ENCODE measurements around the gene INTS6. TPM values are rescaled to one million over a fixed set of nuclear protein-coding genes. Genes with fewer than 3 reads are reported as not detected.

Gene INTS6
- polyA plus RNA-seq, 4 donors: 8.9 to 23.8 (median 12.3) TPM

- DNase-seq (peak; percentile 76 to 90), FAIRE-seq (no peak)
- Histone ChIP-seq H3K4me1 (ENCODE audit: control insufficient read depth in 3 of 3, insufficient read depth in 2 of 3, low read depth in 1 of 3, low read length in 2 of 3) (peaks cover 0 to 7% (median 0%) of the 10 kb centered on the region in 3 donors), H3K4me3 (ENCODE audit: low read depth in 1 of 3, low read length in 3 of 3) (peak overlapping the region; percentile 93 to 99 (median 94)), H3K9me3 (ENCODE audit: control insufficient read depth in 2 of 2, insufficient read depth in 1 of 2, low read depth in 1 of 2, low read length in 1 of 2) (peaks cover 0 to 13% of the 10 kb centered on the region in 2 donors), H3K27me3 (ENCODE audit: control insufficient read depth in 3 of 3, insufficient read depth in 3 of 3, low read length in 3 of 3) (no peaks in the 10 kb centered on the region), H3K36me3 (ENCODE audit: control insufficient read depth in 3 of 3, insufficient read depth in 2 of 3, low read depth in 1 of 3, low read length in 3 of 3) (peaks cover 0 to 17% (median 0%) of the 10 kb centered on the region in 3 donors), H3K27ac (ENCODE audit: low read depth in 1 of 3, low read length in 2 of 3) (peak overlapping the region; percentile 97 to 99 (median 98))
- 0 to 1% (median 1%) methylated on average over 52 to 92 of the region's 92 CpGs for WGBS, 3 donors
Observed at GRCh38 chr13:51451467-51452360, 1.1 kb downstream of the INTS6 start.

GRCh38 chr13:51451134-51451466 lies 1.7 kb downstream of the INTS6 start:
- Histone ChIP-seq H3K4me3 (ENCODE audit: low read depth in 1 of 3, low read length in 3 of 3) (peak overlapping the region; percentile 93 to 99 (median 94)), H3K27ac (ENCODE audit: low read depth in 1 of 3, low read length in 2 of 3) (peak overlapping the region; percentile 97 to 99 (median 98)), H3K4me1 (ENCODE audit: control insufficient read depth in 3 of 3, insufficient read depth in 2 of 3, low read depth in 1 of 3, low read length in 2 of 3) (peaks cover 0 to 7% (median 0%) of the 10 kb centered on the region in 3 donors), H3K36me3 (ENCODE audit: control insufficient read depth in 3 of 3, insufficient read depth in 2 of 3, low read depth in 1 of 3, low read length in 3 of 3) (peaks cover 0 to 11% (median 0%) of the 10 kb centered on the region in 3 donors), H3K27me3 (ENCODE audit: control insufficient read depth in 3 of 3, insufficient read depth in 3 of 3, low read length in 3 of 3) (no peaks in the 10 kb centered on the region), H3K9me3 (ENCODE audit: control insufficient read depth in 2 of 2, insufficient read depth in 1 of 2, low read depth in 1 of 2, low read length in 1 of 2) (peaks cover 0 to 8% of the 10 kb centered on the region in 2 donors)
- no peak for DNase-seq
- 0 to 2% (median 1%) methylated on average over 5 of the region's 5 CpGs for WGBS, 3 donors
- FAIRE-seq: no peak

GRCh38 chr13:51449018-51449417 lies 3.8 kb downstream of the INTS6 start:
- Histone ChIP-seq H3K4me1 (ENCODE audit: control insufficient read depth in 3 of 3, insufficient read depth in 2 of 3, low read depth in 1 of 3, low read length in 2 of 3) (peaks cover 0 to 4% (median 0%) of the 10 kb centered on the region in 3 donors), H3K9me3 (ENCODE audit: control insufficient read depth in 2 of 2, insufficient read depth in 1 of 2, low read depth in 1 of 2, low read length in 1 of 2) (no peaks in the 10 kb centered on the region), H3K4me3 (ENCODE audit: low read depth in 1 of 3, low read length in 3 of 3) (no peak overlapping the region), H3K27me3 (ENCODE audit: control insufficient read depth in 3 of 3, insufficient read depth in 3 of 3, low read length in 3 of 3) (no peaks in the 10 kb centered on the region), H3K27ac (ENCODE audit: low read depth in 1 of 3, low read length in 2 of 3) (no peak overlapping the region), H3K36me3 (ENCODE audit: control insufficient read depth in 3 of 3, insufficient read depth in 2 of 3, low read depth in 1 of 3, low read length in 3 of 3) (peaks cover 0 to 2% (median 0%) of the 10 kb centered on the region in 3 donors)
- 95 to 100% (median 97%) methylated on average over 1 of the region's 1 CpG for WGBS, 3 donors
- no peak for FAIRE-seq
- no peak for DNase-seq

GRCh38 chr13:51444922-51445321 lies 7.9 kb downstream of the INTS6 start:
- Histone ChIP-seq H3K4me3 (ENCODE audit: low read depth in 1 of 3, low read length in 3 of 3) (no peak overlapping the region), H3K4me1 (ENCODE audit: control insufficient read depth in 3 of 3, insufficient read depth in 2 of 3, low read depth in 1 of 3, low read length in 2 of 3) (no peaks in the 10 kb centered on the region), H3K36me3 (ENCODE audit: control insufficient read depth in 3 of 3, insufficient read depth in 2 of 3, low read depth in 1 of 3, low read length in 3 of 3) (peaks cover 0 to 7% (median 0%) of the 10 kb centered on the region in 3 donors), H3K9me3 (ENCODE audit: control insufficient read depth in 2 of 2, insufficient read depth in 1 of 2, low read depth in 1 of 2, low read length in 1 of 2) (no peaks in the 10 kb centered on the region), H3K27ac (ENCODE audit: low read depth in 1 of 3, low read length in 2 of 3) (no peak overlapping the region), H3K27me3 (ENCODE audit: control insufficient read depth in 3 of 3, insufficient read depth in 3 of 3, low read length in 3 of 3) (no peaks in the 10 kb centered on the region)
- WGBS, 3 donors: 60 to 83% (median 66%) methylated on average over 1 of the region's 1 CpG
- no peak for FAIRE-seq
- DNase-seq: no peak

GRCh38 chr13:51440381-51440780 lies 12.5 kb downstream of the INTS6 start:
- 97 to 98% (median 97%) methylated on average over 1 of the region's 1 CpG for WGBS, 3 donors
- H3K36me3 ChIP-seq (ENCODE audit: control insufficient read depth in 3 of 3, insufficient read depth in 2 of 3, low read depth in 1 of 3, low read length in 3 of 3): peaks cover 0 to 6% (median 0%) of the 10 kb centered on the region in 3 donors

GRCh38 chr13:51437550-51438127 lies 15.2 kb downstream of the INTS6 start:
- Histone ChIP-seq H3K9me3 (ENCODE audit: control insufficient read depth in 2 of 2, insufficient read depth in 1 of 2, low read depth in 1 of 2, low read length in 1 of 2) (no peaks in the 10 kb centered on the region), H3K4me3 (ENCODE audit: low read depth in 1 of 3, low read length in 3 of 3) (no peak overlapping the region), H3K27ac (ENCODE audit: low read depth in 1 of 3, low read length in 2 of 3) (no peak overlapping the region), H3K27me3 (ENCODE audit: control insufficient read depth in 3 of 3, insufficient read depth in 3 of 3, low read length in 3 of 3) (no peaks in the 10 kb centered on the region), H3K36me3 (ENCODE audit: control insufficient read depth in 3 of 3, insufficient read depth in 2 of 3, low read depth in 1 of 3, low read length in 3 of 3) (peaks cover 0 to 10% (median 0%) of the 10 kb centered on the region in 3 donors), H3K4me1 (ENCODE audit: control insufficient read depth in 3 of 3, insufficient read depth in 2 of 3, low read depth in 1 of 3, low read length in 2 of 3) (no peaks in the 10 kb centered on the region)
- no peak for DNase-seq
- no peak for FAIRE-seq
- WGBS, 3 donors: 85 to 89% (median 86%) methylated on average over 4 of the region's 4 CpGs

More at GRCh38 chr13:51440381-51440780, 12.5 kb downstream of the INTS6 start:
- H3K27me3 ChIP-seq (ENCODE audit: control insufficient read depth in 3 of 3, insufficient read depth in 3 of 3, low read length in 3 of 3): no peaks in the 10 kb centered on the region
- no peaks in the 10 kb centered on the region for H3K9me3 ChIP-seq (ENCODE audit: control insufficient read depth in 2 of 2, insufficient read depth in 1 of 2, low read depth in 1 of 2, low read length in 1 of 2)
- DNase-seq (no peak), FAIRE-seq (no peak)
- no peaks in the 10 kb centered on the region for H3K4me1 ChIP-seq (ENCODE audit: control insufficient read depth in 3 of 3, insufficient read depth in 2 of 3, low read depth in 1 of 3, low read length in 2 of 3)
- no peak overlapping the region for H3K4me3 ChIP-seq (ENCODE audit: low read depth in 1 of 3, low read length in 3 of 3)
- H3K27ac ChIP-seq (ENCODE audit: low read depth in 1 of 3, low read length in 2 of 3): no peak overlapping the region

- Histone ChIP-seq H3K27ac (ENCODE audit: low read depth in 1 of 3, low read length in 2 of 3) (no peak overlapping the region), H3K4me1 (ENCODE audit: control insufficient read depth in 3 of 3, insufficient read depth in 2 of 3, low read depth in 1 of 3, low read length in 2 of 3) (no peaks in the 10 kb centered on the region), H3K4me3 (ENCODE audit: low read depth in 1 of 3, low read length in 3 of 3) (no peak overlapping the region), H3K27me3 (ENCODE audit: control insufficient read depth in 3 of 3, insufficient read depth in 3 of 3, low read length in 3 of 3) (no peaks in the 10 kb centered on the region), H3K9me3 (ENCODE audit: control insufficient read depth in 2 of 2, insufficient read depth in 1 of 2, low read depth in 1 of 2, low read length in 1 of 2) (no peaks in the 10 kb centered on the region), H3K36me3 (ENCODE audit: control insufficient read depth in 3 of 3, insufficient read depth in 2 of 3, low read depth in 1 of 3, low read length in 3 of 3) (peaks cover 2 to 7% (median 2%) of the 10 kb centered on the region in 3 donors)
- 0 to 3% (median 2%) methylated on average over 1 of the region's 1 CpG for WGBS, 3 donors
- DNase-seq (peak; percentile 23 to 35), FAIRE-seq (peak; percentile 75)
Observed at GRCh38 chr13:51435002-51435578, 17.7 kb downstream of the INTS6 start.

GRCh38 chr13:51432576-51432975 lies 20.3 kb downstream of the INTS6 start:
- no peak overlapping the region for H3K4me3 ChIP-seq (ENCODE audit: low read depth in 1 of 3, low read length in 3 of 3)
- DNase-seq (no peak), FAIRE-seq (no peak)
- H3K27ac ChIP-seq (ENCODE audit: low read depth in 1 of 3, low read length in 2 of 3): no peak overlapping the region
- no peaks in the 10 kb centered on the region for H3K27me3 ChIP-seq (ENCODE audit: control insufficient read depth in 3 of 3, insufficient read depth in 3 of 3, low read length in 3 of 3)
- 73 to 81% (median 73%) methylated on average over 2 of the region's 2 CpGs for WGBS, 3 donors
- H3K9me3 ChIP-seq (ENCODE audit: control insufficient read depth in 2 of 2, insufficient read depth in 1 of 2, low read depth in 1 of 2, low read length in 1 of 2): no peaks in the 10 kb centered on the region
- no peaks in the 10 kb centered on the region for H3K4me1 ChIP-seq (ENCODE audit: control insufficient read depth in 3 of 3, insufficient read depth in 2 of 3, low read depth in 1 of 3, low read length in 2 of 3)
- H3K36me3 ChIP-seq (ENCODE audit: control insufficient read depth in 3 of 3, insufficient read depth in 2 of 3, low read depth in 1 of 3, low read length in 3 of 3): peaks cover 4% of the 10 kb centered on the region in 3 donors
